HT-29 (cell line): ENCODE data around the gene TMEM245. TPM values are rescaled to one million over a fixed set of nuclear protein-coding genes. Genes with fewer than 3 reads are reported as not detected.
"Not testable (repeated sequence)": the region's sequence is repeated elsewhere in the genome, so short reads cannot be mapped to it uniquely, and the experiment has no call there.

ENCODE experiments used
- DNase-seq: peaks from one replicate; pipeline ENCODE4 v3.0.0-alpha.2; 2015; ENCODE audit warnings: low spot score
- total RNA-seq: library from RNA; depleted of rRNA; stranded (reverse); fragments of >200 nt; shearing (Covaris generic); gene quantifications from 2 replicates; pipeline ENCODE4 v1.2.3, GENCODE V29; 2014

TMEM245 gene
- total RNA-seq, 1 experiment from 2014 or later: 14.8 TPM

DNA sequence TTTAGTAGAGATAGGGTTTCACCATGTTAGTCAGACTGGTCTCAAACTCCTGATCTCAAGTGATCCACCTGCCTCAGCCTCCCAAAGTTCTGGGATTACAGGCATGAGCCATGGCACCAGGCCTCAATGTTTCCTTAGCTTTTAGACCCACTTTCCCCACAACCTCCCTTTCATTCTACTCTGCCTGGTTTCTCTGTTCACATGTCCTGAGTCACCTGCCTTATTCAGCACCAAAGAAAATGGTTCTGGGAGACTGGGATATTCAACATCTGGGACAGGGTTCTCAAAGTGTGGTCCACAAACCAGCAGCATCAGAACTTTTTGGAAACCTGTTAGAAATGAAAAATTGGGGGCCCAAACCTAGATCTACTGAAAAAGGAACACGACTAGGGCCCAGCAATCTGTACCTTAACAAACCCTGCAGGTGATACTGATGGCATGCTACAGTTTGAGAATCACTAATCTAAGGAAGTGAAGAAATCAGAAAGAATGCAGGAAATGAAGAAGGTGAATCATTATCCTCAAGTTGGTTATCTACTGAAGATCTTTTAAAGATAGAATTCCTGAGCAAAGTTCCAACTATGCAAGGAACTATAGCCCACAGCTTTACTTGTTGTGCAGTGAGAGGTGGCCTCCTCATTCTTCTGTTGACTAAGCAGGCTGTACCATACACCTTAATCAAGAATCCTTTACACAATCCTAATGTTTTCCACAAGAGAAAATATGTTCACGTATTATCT lies 54.6 kb downstream of the TMEM245 start:
- DNase-seq: peak; percentile 33

DNA sequence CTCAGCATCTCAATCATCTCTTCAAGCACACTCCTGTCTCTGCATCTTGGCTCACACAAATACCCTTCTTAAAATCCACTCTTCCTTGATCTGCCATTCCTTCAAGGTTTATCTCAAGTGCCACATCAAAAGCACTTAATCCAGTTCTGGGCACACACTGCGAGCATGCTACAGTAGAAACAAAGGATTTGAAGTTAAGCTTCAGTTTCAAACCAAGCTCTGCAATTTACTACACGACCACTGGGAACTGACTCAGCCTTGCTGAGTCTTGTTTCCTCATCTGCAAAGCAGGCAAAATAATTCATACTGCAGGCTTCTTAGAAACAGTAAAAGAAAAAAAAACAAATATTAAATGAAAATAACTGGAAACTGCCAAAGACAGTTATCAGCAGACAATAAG lies 56.0 kb downstream of the TMEM245 start:
- no peak for DNase-seq

DNA sequence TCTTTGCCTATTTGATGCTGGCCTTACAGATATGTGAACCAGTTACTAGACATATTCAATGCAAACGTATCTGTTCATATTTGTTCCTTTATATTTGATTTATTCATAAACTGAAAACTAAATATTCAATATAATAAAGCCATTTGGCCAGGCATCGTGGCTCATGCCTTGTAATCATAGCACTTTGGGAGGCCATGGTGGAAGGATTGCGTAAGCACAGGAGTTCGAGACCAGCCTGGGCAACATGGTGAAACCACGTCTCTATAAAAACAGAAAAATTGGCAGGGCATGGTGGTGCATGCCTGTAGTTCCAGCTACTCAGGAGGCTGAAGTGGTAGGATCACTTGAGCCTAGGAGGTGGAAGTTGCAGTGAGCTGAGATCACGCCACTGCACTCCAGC lies 57.2 kb downstream of the TMEM245 start:
- no peak for DNase-seq

DNA sequence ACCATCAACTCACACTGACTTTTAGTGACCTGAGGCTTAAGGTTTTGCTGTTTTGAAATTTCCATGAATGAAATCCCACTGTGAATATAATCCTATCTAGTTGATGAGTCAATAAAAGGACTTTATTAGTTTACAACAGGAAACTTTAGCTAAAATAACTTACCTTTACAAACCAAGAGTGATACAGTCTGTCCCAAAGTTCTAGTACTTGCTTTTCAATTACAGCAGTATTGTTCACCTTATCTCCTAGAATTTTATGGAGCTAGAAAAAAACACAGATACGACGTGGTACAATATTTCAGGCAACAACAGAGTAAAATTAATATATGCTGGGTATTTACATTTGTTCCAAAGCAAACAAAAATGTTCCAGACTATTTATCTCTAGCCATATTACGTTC lies 59.6 kb downstream of the TMEM245 start:
- no peak for DNase-seq

DNA sequence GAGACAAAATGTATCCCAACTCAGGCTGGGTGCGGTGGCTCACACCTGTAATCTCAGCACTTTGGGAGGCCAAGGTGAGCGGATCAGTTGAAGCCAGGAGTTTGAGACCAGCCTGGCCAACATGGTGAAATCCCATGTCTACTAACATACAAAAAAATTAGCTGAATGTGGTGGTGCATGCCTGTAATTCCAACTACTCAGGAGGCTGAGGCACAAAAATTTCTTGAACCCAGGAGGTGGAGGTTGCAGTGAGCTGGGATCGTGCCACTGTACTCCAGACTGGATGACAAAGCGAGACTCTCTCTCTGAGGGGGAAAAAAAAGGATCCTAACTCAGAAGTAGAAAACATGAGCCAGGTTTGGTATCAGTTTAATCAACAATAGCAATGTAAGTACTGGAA lies 66.6 kb downstream of the TMEM245 start:
- DNase-seq: not testable (repeated sequence)

DNA sequence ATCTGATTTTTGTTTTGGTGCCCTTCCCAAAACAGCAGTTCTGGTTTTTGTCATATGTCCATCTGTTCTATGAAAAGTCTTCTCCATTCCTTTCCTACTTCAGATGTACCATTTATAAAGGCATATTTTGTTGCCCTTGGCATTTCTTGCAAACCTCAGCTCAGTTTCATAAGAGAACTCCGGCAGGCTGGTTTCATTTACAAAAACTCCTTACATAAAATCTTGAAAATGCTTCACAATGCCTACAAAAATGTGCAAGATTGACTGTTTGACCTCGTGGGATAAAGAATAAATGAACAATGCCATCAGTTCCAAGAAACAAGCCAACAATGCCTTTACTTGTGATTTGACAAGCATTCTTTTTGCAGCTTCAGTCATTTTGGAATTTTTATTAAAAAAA lies 67.3 kb downstream of the TMEM245 start:
- DNase-seq: no peak

DNA sequence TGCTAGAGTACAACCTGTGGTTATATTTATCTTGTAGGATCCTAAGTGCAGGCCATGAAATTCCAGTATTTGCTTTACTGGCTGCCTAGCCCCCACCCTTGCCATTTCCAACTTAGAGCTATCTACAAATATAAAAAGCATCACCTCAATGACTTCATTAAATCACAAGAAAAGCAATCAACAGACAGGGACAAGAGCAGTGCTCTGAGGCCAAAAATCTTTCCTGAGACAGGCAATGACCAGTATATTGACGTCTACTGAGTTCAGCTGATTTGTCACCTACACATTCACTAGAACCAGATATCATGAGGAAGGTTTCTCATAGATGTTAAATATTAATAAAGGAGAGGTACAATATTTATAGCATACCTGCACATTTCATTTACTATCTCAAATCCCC lies 68.0 kb downstream of the TMEM245 start:
- no peak for DNase-seq

DNA sequence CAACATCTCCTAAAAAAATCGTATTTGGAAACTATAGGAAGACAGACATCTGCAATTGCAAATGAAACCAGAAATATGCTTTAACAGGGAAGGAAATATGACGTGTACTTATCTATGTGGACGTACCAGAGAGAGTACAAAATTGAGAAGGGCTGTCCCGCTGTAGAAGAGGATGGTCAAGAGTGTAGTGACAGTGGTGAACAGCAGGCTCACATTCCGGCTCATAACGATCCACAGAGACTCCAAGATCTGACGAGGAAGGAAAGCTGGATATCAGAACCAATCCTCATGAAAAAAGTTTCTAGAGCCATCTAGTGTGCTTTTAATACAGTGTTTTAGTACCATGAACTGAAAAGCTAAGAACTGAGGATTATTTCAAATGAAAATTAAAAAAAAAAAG lies 69.3 kb downstream of the TMEM245 start:
- DNase-seq: no peak

DNA sequence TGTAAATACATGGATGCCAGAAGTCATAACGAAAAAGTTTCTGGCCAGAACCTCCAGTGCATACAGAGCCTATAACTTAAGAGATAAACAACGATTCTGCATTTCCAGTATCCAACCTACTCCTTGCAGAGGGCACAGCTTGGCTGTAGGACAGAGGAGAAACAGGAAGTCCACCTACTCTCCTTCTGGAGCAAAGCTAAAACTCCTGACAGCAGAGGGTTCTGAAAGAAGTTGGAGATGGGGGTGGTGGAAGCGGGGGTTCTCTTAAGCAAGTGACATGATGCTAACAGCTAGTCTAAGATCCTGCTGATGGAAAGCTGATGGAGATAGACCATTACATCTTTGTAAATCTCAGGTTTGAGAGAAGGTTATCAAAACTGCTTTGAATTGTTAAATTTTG lies 70.9 kb downstream of the TMEM245 start:
- no peak for DNase-seq

DNA sequence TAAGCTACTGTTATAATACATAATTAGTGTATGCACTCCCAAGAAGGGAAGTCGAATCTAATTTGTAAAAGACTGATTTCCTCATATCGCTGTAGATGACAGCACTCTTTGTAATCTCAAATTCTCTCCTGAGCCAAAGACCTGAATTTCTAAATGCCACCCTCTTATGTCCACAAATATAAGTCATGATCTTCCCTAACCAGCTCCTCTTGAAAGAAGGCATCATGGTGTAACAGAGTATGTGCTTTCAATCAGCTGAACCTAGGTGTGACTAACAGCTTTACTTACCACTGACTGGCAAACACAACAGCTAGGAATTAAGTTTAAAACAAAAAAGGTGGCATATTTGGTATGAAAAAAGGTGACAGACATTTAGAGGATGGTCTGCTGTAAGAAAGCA lies 72.5 kb downstream of the TMEM245 start:
- no peak for DNase-seq

DNA sequence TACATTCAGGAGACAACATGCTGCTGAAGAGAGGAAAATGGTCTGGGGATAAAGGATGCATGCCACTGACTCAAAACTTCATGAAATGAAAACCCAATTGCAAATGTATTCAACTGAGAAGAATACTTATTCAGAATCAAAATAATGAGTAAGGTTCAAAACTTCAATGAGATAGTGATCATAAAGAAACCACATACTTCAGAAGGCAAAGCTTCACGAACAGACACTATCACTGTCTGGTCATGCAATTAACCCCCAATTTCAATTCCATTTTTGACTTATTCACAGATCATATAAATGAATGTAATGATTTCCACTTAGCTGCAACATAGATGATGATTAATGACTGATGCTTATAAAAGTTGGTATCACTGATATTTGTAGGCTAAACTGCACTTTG lies 73.4 kb downstream of the TMEM245 start:
- no peak for DNase-seq

DNA sequence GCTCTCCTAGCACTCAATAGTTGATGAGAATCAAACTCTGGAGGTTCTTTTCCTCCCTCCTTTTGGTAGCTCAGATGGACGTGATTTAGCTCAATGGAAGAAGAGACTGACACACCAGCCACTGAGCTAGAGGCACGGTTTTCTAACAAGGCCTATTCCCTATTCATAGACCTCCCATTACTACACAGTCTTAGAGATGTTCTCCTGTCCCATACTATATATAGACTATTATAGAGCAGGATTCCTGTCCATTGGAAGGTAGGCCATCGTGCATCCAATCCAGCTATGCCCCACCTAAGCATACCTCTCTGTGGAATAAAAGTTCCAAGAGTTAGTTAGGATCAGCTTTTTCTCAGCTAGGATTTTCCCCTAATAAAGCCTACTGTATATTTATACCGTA lies 76.2 kb downstream of the TMEM245 start:
- DNase-seq: no peak

DNA sequence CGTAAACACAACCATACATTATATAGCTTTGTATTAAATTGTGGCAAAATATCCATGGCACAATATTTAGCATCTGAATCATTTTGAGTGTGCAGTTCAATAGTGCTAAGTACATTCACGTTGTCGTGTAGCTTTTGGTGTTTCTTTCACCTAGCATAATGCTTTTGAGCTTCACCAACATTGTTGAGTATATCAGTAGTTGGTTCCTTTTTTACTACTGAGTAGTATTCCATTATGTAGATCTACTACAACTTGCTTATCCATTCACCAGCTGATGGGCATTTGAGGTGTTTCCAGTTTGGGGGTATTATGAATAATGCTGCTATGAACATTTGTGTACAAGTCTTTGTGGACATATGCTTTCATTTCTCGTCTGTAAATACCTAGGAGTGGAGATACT lies 79.2 kb downstream of the TMEM245 start:
- no peak for DNase-seq

DNA sequence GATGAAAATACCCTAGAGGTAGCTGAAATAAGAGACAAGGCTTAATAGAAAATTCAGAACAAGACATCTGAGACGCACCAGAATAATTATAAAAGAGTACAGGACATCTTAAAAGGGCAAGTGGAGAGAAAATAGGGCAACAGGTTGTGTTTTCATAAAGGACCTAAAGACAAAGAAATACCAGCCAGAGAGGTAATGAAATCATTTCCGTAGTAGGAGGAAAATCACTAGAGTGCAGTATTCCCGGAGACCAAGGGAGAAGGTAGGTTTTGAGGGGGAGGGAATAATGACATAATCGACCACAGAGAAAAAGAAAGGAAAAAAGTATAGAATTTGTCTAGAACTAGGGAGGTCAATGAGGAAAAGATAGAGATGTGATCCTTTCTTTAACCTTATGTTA lies 80.2 kb downstream of the TMEM245 start:
- no peak for DNase-seq

DNA sequence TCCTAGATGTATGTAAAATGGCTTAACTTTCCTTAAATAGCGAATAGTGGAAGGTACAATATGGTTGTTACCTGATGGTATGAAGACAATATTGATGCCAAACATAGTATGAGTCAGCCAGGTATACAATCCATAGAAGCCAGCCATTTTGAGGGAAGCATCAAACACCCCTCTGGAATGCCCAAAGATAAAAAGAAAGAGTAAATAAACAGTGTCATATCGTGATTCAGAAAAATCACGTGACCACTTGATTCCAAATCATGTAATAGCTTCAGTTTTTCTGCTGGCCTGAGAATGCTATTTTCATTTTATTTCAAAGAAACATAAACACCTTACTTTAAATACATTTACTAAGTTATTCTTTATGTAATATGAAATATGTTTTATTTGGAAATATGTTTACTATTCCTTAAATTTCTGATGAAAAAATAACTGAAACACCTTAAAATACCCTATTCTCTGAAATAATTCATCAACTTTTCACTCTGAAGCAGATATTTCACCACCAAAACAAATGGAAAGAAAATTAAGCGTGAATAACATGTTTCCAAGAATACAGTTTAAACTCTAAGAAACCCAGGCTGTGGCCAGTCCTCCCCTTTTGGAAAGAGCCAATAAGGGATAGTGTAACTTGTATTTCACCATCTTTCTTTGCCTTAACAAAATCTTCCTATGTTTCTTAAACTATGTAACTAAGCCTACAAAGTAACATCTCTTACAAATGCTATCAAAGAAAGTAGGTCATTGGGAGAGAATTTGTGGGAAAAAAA lies 81.6 kb downstream of the TMEM245 start:
- no peak for DNase-seq

DNA sequence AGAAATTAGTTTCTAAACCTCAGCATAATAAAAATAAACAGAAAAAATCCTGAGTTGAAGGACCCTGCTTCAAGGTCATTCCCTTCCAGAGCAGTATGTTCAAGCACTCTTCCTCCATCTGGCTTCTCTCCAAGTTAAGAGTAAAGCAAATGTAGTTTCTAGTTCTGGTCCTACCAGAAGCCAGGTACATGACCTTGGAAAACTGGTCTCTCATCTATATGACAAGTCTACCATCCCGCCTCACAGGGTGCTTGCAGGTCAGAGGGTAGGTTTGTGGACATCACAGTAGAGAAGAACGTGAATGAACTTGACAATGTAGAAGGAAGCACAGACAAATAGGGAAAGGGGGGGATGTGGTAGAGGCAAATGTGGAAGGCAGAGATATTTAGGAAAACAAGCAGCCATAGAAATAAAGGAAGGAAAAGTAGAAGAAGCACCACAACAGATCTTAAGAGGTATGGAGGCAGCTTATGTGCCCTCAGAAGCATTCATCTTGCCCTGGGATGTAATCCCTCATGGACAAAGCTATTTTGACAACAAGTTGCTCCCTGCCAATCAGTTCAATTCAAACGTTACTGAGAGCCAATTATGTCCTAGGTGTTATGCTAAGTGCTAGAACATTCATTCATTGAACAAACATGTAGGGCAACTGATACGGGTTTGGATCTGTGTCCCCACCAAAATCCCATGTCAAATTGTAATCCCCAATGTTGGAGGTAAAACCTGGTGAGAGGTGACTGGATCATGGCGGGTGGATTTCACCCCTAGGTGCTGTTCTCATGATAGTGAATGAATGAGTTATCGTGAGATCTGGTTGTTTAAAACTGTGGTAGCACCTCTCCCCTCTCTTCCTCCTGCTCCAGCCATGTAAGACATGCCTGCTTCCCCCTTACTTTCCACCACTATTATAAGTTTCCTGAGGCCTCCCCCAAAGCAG lies 82.7 kb downstream of the TMEM245 start:
- DNase-seq: peak; percentile 17

DNA sequence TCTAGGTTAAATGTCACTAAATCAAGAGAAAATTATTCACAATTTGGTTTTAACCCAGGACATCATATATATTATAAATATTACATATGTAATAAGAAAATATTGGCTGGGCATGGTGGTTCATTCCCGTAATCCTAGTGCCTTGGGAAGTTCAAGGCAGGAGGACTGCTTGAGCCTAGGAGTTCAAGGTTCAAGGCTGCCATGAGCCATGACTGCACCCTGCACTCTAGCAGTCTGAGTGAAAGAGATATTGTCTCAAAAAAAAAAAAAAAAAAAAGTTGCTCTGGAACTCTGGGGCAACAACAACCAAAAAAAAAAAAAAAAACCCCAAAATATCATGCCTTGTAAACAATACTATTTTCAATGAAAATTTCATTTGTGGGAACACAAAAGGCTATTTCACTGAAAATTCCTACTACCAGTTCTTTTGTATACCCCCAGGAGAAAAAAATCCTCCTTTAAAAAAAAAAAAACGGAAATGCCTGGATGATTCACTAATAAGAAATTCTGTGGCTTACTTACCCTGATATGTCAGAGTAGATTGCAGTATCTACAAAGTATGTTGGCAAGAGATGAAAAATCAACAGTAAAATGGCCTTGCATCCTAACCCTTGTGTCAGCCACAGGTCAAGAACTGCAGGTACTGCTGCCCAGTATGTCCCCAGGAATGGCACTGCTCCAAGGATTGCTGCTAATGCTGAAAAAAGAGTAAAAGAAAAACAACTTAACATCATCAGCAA lies 83.9 kb downstream of the TMEM245 start:
- DNase-seq: peak; percentile 50

DNA sequence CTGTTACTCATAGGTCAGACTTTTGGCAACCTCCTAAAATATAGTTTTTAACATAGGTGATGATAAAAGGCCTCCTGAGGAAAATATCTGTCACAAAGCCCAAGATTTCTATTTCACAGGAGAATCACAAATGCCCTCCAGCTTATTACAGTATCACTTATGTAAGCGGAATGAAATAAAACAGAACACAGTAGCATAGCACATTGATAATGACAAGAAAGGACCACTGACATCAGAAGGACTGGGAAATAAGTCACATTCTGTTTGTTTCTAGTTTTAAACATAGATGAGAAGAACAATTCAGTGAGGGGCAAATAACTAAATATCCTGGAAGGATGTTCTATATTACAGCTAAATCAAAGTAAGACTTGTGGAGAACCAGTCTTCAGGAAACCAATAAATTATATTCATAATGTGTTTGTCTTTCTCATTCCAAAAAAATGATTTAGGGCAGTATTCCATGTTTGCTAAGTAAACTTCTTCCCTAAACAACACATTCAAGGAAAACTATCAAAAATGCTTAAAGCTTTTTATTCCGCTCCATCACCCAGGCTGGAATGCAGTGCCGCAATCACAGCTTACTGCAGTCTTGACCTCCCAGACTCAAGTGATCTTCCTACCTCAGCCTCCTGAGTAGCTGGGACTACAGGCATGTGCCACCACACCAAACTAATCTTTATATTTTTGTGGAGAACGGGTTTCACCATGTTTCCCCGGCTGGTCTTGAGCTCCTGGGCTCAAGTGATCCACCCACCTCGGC lies 85.6 kb downstream of the TMEM245 start:
- DNase-seq: no peak

DNA sequence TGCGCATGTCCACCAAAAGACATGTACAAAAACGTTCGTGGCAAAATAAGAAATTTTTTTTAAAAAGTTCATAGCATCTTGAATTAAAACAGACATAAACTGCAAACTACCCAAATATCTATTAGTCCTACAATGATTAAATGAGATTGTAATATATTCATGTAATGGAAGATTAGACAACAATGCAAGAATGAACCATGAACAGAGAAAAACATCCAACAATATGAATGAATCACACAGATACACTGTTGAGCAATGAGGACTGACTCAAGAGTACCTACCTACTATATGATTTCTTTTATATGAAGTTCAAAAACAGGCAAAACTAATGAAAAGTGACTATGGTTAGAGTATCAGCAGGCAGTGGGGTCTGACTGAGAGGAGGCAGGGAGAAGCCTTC lies 88.5 kb downstream of the TMEM245 start:
- no peak for DNase-seq

DNA sequence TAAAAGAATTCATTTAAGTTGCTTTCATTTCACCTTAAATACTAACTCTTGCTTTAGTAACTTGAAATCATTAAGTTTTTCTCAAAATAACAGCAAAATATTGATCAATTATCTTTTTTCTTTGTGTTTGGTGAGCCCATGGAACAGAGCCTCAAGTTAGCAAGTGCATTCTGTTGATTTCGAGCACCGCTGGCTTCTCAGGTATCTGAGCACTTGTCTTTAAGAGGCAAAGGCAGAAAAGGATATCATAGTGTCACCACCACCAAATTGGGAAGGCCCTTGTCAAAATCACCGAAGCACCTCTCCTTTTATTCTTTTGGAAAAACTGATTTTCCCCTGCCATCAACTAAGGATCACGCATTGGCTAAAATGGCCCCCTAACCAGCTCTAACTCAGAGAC lies 89.3 kb downstream of the TMEM245 start:
- no peak for DNase-seq

DNA sequence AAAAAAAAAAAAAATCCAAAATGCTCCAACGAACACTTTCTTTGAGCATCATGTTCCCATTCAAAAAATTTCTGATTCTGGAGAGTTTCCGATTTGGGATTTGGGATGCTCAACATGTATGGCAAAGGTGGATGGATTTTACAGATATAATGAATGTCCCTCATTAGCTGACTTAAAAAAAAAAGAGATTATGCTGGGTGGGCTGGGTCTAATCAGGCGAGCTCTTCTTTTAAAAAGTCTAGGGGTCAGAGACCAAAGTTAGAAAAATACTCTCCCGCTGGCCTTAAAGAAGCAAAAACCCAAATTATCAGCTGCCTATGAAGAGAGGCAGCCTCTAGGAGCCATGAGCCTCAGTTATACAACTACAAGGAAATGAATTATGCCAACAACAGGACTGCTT lies 91.3 kb downstream of the TMEM245 start:
- no peak for DNase-seq
